ENCODE results near the gene PDIA5.
A peak's percentile ranks its signal among the peaks of the same experiment; 100 is the strongest.

Gene PDIA5

DNA sequence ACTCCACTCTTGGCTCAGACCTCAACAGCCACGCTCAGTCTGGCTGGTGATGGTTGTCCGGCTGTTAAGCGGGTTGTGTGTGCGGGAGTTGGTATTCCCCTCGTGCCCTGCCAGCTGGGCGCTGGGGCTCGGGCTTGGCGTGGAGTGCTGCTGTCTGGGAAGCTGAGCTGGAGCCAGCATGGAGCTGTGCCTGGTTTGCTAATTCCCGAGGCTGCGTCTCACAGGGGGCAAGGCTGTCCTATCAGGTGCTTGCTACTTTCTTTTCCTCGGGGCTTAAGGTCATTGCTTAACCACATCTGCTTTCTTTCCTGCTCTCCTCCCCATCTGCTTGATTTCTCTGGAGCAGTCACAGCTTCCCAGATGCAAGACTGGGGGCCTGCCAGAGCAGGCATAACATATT is 29.9 kb downstream of the PDIA5 start:
- Histone ChIP-seq H3K36me3 (ENCODE audit: insufficient read depth, low read length) (peaks cover 32% of the 10 kb centered on the region), H3K9me3 (ENCODE audit: insufficient read depth, low read depth, low read length) (no peaks in the 10 kb centered on the region), H3K27ac (ENCODE audit: low read depth, low read length) (no peak overlapping the region), H3K9ac (ENCODE audit: low read depth, low read length) (no peak overlapping the region), H3K4me1 (ENCODE audit: insufficient read depth, low read length) (peaks cover 9% of the 10 kb centered on the region; the same call in 1 of the 2 replicates), H3K4me3 (ENCODE audit: low read length) (no peak overlapping the region), H3K27me3 (ENCODE audit: insufficient read depth, low read length) (no peaks in the 10 kb centered on the region)
- WGBS: 87% methylated on average over 11 of the region's 11 CpGs

DNA sequence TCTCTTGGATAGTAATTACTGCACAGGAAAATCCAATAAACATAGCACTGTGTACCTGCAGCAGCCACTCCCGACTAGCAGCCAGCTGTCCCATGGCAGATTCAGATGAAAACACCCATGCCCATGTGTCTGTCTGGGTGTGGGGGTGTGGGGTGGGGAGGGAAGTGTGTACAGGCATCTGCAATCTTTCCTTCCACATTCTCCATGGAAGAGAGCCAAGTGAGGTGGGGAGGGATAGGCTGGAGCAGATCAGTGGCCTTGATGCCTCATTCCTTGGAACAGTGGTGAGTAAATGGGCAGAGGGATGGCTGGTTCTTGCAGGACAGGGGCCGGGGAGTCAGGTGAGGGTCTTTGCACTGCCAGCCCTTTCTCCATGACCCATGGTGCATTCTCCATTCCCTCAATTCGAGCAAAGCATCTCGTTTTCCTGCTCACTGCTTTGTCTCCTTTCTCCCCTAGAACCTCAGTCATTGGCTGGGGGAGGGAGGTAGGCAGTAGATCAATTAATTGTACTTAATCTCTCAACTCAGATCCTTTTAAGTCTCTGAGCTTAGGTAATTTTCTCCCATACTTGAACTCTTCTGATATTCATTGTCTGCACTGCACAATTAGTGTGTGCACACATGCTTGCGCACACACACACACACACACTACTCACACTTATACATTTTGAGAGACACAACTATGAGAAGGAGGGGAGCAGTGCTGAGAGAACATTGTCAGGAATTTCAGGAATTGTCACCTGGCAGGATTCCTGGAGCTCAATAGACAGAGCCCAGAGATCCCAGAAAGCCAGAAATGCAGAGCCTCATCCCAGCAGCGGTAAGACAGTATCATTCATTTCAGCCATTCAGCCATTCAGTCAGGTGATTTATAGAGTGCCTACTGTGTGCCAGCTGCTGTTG is 31.9 kb downstream of the PDIA5 start:
- no peak overlapping the region for H3K27ac ChIP-seq (ENCODE audit: low read depth, low read length)
- no peak overlapping the region for H3K4me3 ChIP-seq (ENCODE audit: low read length)
- peaks cover 31% of the 10 kb centered on the region for H3K36me3 ChIP-seq (ENCODE audit: insufficient read depth, low read length)
- H3K4me1 ChIP-seq (ENCODE audit: insufficient read depth, low read length): peaks cover 9% of the 10 kb centered on the region; the same call in 1 of the 2 replicates
- WGBS: 75% methylated on average over 6 of the region's 6 CpGs
- H3K9ac ChIP-seq (ENCODE audit: low read depth, low read length): no peak overlapping the region
- no peaks in the 10 kb centered on the region for H3K9me3 ChIP-seq (ENCODE audit: insufficient read depth, low read depth, low read length)
- H3K27me3 ChIP-seq (ENCODE audit: insufficient read depth, low read length): no peaks in the 10 kb centered on the region

- no peak overlapping the region for H3K9ac ChIP-seq (ENCODE audit: low read depth, low read length)
- peaks cover 9% of the 10 kb centered on the region; the same call in 1 of the 2 replicates for H3K4me1 ChIP-seq (ENCODE audit: insufficient read depth, low read length)
- H3K9me3 ChIP-seq (ENCODE audit: insufficient read depth, low read depth, low read length): no peaks in the 10 kb centered on the region
- peaks cover 35% of the 10 kb centered on the region for H3K36me3 ChIP-seq (ENCODE audit: insufficient read depth, low read length)
- H3K4me3 ChIP-seq (ENCODE audit: low read length): no peak overlapping the region
- no peaks in the 10 kb centered on the region for H3K27me3 ChIP-seq (ENCODE audit: insufficient read depth, low read length)
- WGBS: 78% methylated on average over 12 of the region's 12 CpGs
- 0 out of 2 replicates have a peak overlapping the region, but pooled peaks have one; percentile 9 for H3K27ac ChIP-seq (ENCODE audit: low read depth, low read length)
These were observed 32.7 kb downstream of the PDIA5 start for GRCh38 chr3:123099331-123100192.

GRCh38 chr3:123100193-123100776 is 33.5 kb downstream of the PDIA5 start:
- Histone ChIP-seq H3K36me3 (ENCODE audit: insufficient read depth, low read length) (peaks cover 39% of the 10 kb centered on the region), H3K27me3 (ENCODE audit: insufficient read depth, low read length) (no peaks in the 10 kb centered on the region), H3K9me3 (ENCODE audit: insufficient read depth, low read depth, low read length) (no peaks in the 10 kb centered on the region), H3K9ac (ENCODE audit: low read depth, low read length) (no peak overlapping the region), H3K4me3 (ENCODE audit: low read length) (no peak overlapping the region), H3K4me1 (ENCODE audit: insufficient read depth, low read length) (peaks cover 9% of the 10 kb centered on the region; the same call in 1 of the 2 replicates), H3K27ac (ENCODE audit: low read depth, low read length) (no peak overlapping the region)
- WGBS: 93% methylated on average over 8 of the region's 8 CpGs

- Histone ChIP-seq H3K4me3 (ENCODE audit: low read length) (no peak overlapping the region), H3K9ac (ENCODE audit: low read depth, low read length) (no peak overlapping the region), H3K27ac (ENCODE audit: low read depth, low read length) (no peak overlapping the region), H3K36me3 (ENCODE audit: insufficient read depth, low read length) (peaks cover 59% of the 10 kb centered on the region), H3K9me3 (ENCODE audit: insufficient read depth, low read depth, low read length) (no peaks in the 10 kb centered on the region), H3K27me3 (ENCODE audit: insufficient read depth, low read length) (no peaks in the 10 kb centered on the region), H3K4me1 (ENCODE audit: insufficient read depth, low read length) (peaks cover 9% of the 10 kb centered on the region; the same call in 1 of the 2 replicates)
- WGBS: 91% methylated on average over 1 of the region's 2 CpGs
These were observed 35.4 kb downstream of the PDIA5 start for GRCh38 chr3:123102249-123102648.

DNA sequence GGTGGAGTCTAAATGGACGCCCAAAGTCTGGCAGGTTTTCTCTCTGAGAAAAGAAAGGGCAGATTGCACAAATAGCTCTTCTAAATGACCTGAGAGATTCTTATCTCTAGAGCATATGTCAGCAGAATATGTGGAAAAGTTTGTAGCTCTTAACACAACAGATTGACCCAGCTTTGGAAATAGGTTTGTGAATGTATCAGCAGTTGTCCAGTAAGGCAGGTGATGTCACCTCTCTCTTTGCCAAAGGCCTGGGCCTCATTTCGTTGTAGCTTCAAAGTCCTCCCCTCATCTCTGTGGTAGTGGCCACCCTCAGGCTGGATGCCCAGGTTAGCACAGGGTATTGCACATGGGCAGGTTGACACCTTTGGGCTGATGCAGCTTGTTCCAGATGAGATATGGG is 36.0 kb downstream of the PDIA5 start:
- Histone ChIP-seq H3K9ac (ENCODE audit: low read depth, low read length) (no peak overlapping the region), H3K36me3 (ENCODE audit: insufficient read depth, low read length) (peaks cover 60% of the 10 kb centered on the region), H3K27ac (ENCODE audit: low read depth, low read length) (no peak overlapping the region), H3K4me3 (ENCODE audit: low read length) (no peak overlapping the region), H3K9me3 (ENCODE audit: insufficient read depth, low read depth, low read length) (no peaks in the 10 kb centered on the region), H3K27me3 (ENCODE audit: insufficient read depth, low read length) (no peaks in the 10 kb centered on the region), H3K4me1 (ENCODE audit: insufficient read depth, low read length) (peaks cover 9% of the 10 kb centered on the region; the same call in 1 of the 2 replicates)
- WGBS: 92% methylated on average over 2 of the region's 2 CpGs

DNA sequence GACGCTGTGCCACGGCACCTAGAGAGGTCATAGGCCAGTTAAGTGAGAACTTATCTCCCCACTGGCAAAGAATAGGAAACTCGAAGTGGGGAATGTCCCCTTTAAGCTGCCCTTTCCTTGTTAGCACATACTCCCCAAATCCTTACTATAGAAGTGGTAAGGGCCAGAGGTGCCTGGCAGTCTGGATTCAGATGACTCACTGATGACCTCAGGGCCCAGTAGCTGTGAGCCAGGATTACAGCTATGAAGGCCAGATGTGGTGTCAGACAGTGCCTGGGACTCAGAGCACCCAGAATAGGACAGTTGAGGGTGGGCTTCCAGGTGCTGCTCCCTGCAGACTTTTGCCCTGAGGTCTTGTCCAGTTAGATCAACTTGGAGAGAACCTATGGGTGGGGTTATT is 37.7 kb downstream of the PDIA5 start:
- Histone ChIP-seq H3K36me3 (ENCODE audit: insufficient read depth, low read length) (peaks cover 68% of the 10 kb centered on the region), H3K9me3 (ENCODE audit: insufficient read depth, low read depth, low read length) (no peaks in the 10 kb centered on the region), H3K27me3 (ENCODE audit: insufficient read depth, low read length) (no peaks in the 10 kb centered on the region), H3K27ac (ENCODE audit: low read depth, low read length) (no peak overlapping the region), H3K4me3 (ENCODE audit: low read length) (no peak overlapping the region), H3K4me1 (ENCODE audit: insufficient read depth, low read length) (peaks cover 4% of the 10 kb centered on the region; the same call in 1 of the 2 replicates), H3K9ac (ENCODE audit: low read depth, low read length) (no peak overlapping the region)
- 95% methylated on average over 3 of the region's 3 CpGs for WGBS

- no peak overlapping the region for H3K27ac ChIP-seq (ENCODE audit: low read depth, low read length)
- WGBS: 92% methylated on average over 12 of the region's 12 CpGs
- H3K36me3 ChIP-seq (ENCODE audit: insufficient read depth, low read length): peaks cover 75% of the 10 kb centered on the region
- no peaks in the 10 kb centered on the region for H3K27me3 ChIP-seq (ENCODE audit: insufficient read depth, low read length)
- no peaks in the 10 kb centered on the region for H3K9me3 ChIP-seq (ENCODE audit: insufficient read depth, low read depth, low read length)
- no peak overlapping the region for H3K4me3 ChIP-seq (ENCODE audit: low read length)
- no peak overlapping the region for H3K9ac ChIP-seq (ENCODE audit: low read depth, low read length)
- H3K4me1 ChIP-seq (ENCODE audit: insufficient read depth, low read length): 0 out of 2 replicates have a peak, but pooled peaks cover 3% of the 10 kb centered on the region
These were observed 38.7 kb downstream of the PDIA5 start for GRCh38 chr3:123105201-123106189.

- 80% methylated on average over 19 of the region's 19 CpGs for WGBS
- H3K27ac ChIP-seq (ENCODE audit: low read depth, low read length): no peak overlapping the region
- 0 out of 2 replicates have a peak, but pooled peaks cover 3% of the 10 kb centered on the region for H3K4me1 ChIP-seq (ENCODE audit: insufficient read depth, low read length)
- no peaks in the 10 kb centered on the region for H3K27me3 ChIP-seq (ENCODE audit: insufficient read depth, low read length)
- no peaks in the 10 kb centered on the region for H3K9me3 ChIP-seq (ENCODE audit: insufficient read depth, low read depth, low read length)
- H3K9ac ChIP-seq (ENCODE audit: low read depth, low read length): no peak overlapping the region
- peaks cover 62% of the 10 kb centered on the region for H3K36me3 ChIP-seq (ENCODE audit: insufficient read depth, low read length)
- no peak overlapping the region for H3K4me3 ChIP-seq (ENCODE audit: low read length)
These were observed 43.6 kb downstream of the PDIA5 start for GRCh38 chr3:123110282-123110975.
